IMR-90 (cell line): ENCODE data around the gene PODNL1.

Experiments used
- CHD1 ChIP-seq: IDR thresholded peaks from 2 replicates; pipeline ENCODE4 v1.6.1; 2012; ENCODE audit warnings: low read depth, low read length, improper control_type of control experiment
- CTCF ChIP-seq: conservative IDR thresholded peaks from 2 replicates; pipeline ENCODE4 v1.5.1; 2012; ENCODE audit warnings: mild to moderate bottlenecking, low read depth, low read length, improper control_type of control experiment
- MAFK ChIP-seq: IDR thresholded peaks from 2 replicates; pipeline ENCODE4 v1.6.1; 2012; ENCODE audit warnings: low read depth, low read length, improper control_type of control experiment
- MXI1 ChIP-seq: IDR thresholded peaks from 2 replicates; pipeline ENCODE4 v1.6.1; 2012; ENCODE audit warnings: low read depth, mild to moderate bottlenecking, low read length, moderate library complexity, borderline replicate concordance
- POLR2A ChIP-seq: IDR thresholded peaks from 2 replicates; pipeline ENCODE4 v1.6.1; 2012; ENCODE audit warnings: mild to moderate bottlenecking, low read depth, low read length
- SMC3 ChIP-seq: fragments of 150-350 bp; IDR thresholded peaks from 2 replicates; pipeline ENCODE4 v1.6.1; 2016; ENCODE audit warnings: low read depth, mild to moderate bottlenecking, antibody characterized with exemption, low read length, moderate library complexity

DNA sequence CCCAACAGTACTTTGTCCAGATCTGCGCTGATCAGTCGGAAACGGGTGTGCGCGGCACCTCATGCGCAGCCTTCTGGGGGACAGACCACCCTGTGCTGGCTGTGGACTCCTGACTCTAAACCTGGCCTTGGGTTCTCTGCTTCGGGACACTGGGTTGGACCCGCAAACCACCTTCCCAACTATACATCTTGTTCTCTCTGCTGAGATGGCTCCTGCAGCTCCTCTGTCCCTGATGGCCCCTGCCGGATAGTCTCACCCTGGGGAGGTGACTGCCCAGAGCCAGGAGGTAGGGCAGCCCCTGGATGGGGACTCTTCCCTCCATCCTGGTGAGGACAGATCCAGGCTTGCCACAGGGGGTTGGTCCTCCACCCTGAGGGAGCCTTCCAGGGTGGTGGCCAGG, 44.6 kb upstream of the PODNL1 start:
- TF ChIP-seq CHD1 (no peak), CTCF (no peak), POLR2A (no peak), SMC3 (no peak), MXI1 (no peak), MAFK (no peak)
